ENCODE measurements around the gene FUBP1. TPM values are rescaled to one million over a fixed set of nuclear protein-coding genes. Genes with fewer than 3 reads are reported as not detected.

The FUBP1 gene
- total RNA-seq, 1 donor from 2014 or later: 103 TPM

- no peak overlapping the region for H3K4me3 ChIP-seq (ENCODE audit: low read depth, low read length)
- TF ChIP-seq CTCF (IDR thresholded peaks at IDR 0.05; ENCODE audit: insufficient read depth, low read length, severe bottlenecking): no peak
- no peak for DNase-seq (ENCODE audit: low read depth)
- H3K36me3 ChIP-seq (ENCODE audit: control insufficient read depth, insufficient read depth, low read length): no peaks in the 10 kb centered on the region
- H3K27me3 ChIP-seq (ENCODE audit: control insufficient read depth, insufficient read depth, low read length): no peaks in the 10 kb centered on the region
- FAIRE-seq: no peak
Measured at GRCh38 chr1:77905603-77906002, 73.3 kb downstream of the FUBP1 start.

- no peak overlapping the region for H3K4me3 ChIP-seq (ENCODE audit: low read depth, low read length)
- FAIRE-seq (peak; percentile 40), DNase-seq (ENCODE audit: low read depth) (peak; percentile 70)
- TF ChIP-seq CTCF (IDR thresholded peaks at IDR 0.05; ENCODE audit: insufficient read depth, low read length, severe bottlenecking): peak; percentile 54
- no peaks in the 10 kb centered on the region for H3K36me3 ChIP-seq (ENCODE audit: control insufficient read depth, insufficient read depth, low read length)
- H3K27me3 ChIP-seq (ENCODE audit: control insufficient read depth, insufficient read depth, low read length): no peaks in the 10 kb centered on the region
Measured at GRCh38 chr1:77900687-77901293, 78.1 kb downstream of the FUBP1 start.

- no peak for FAIRE-seq
- DNase-seq (ENCODE audit: low read depth): peak; percentile 25
- no peak overlapping the region for H3K4me3 ChIP-seq (ENCODE audit: low read depth, low read length)
- no peak for TF ChIP-seq CTCF (IDR thresholded peaks at IDR 0.05; ENCODE audit: insufficient read depth, low read length, severe bottlenecking)
- H3K36me3 ChIP-seq (ENCODE audit: control insufficient read depth, insufficient read depth, low read length): no peaks in the 10 kb centered on the region
- H3K27me3 ChIP-seq (ENCODE audit: control insufficient read depth, insufficient read depth, low read length): no peaks in the 10 kb centered on the region
Measured at GRCh38 chr1:77899647-77900320, 79.1 kb downstream of the FUBP1 start.

Other genes starting within 250 kb of the FUBP1 start
- 36.6 and 46.1 TPM in 2 replicates for gene USP33, start 219.2 kb downstream of the FUBP1 start, total RNA-seq
- 9.5 and 9.7 TPM in 2 replicates for gene MIGA1, start 199.4 kb downstream of the FUBP1 start, total RNA-seq
- gene NEXN, start 90.4 kb downstream of the FUBP1 start, total RNA-seq: 0.26 and 0.51 TPM in 2 replicates
- 6.8 and 15.7 TPM in 2 replicates for gene DNAJB4, start 25.9 kb upstream of the FUBP1 start, total RNA-seq
- gene GIPC2, start 66.9 kb upstream of the FUBP1 start, total RNA-seq: 0.38 and 1.1 TPM in 2 replicates

Data from bronchial epithelial cell (primary cell).